Adipose tissue (tissue), 3 donors: ENCODE results near the gene CREB3L4. TPM values are rescaled to one million over a fixed set of nuclear protein-coding genes. Genes with fewer than 3 reads are reported as not detected.

Experiments
- H3K27ac ChIP-seq: one replicate; pipeline ENCODE4 v1.5.1; 2013; ENCODE audit warnings: low read depth, low read length
- WGBS, 3 donors: extraction: QIAGEN DNeasy Blood & Tissue Kit; methylation state at CpG; one replicate each; pipeline ENCODE4 v1.1.7; 2013; 5-methylcytosine and 5-hydroxymethylcytosine counted together
- polyA plus RNA-seq, 3 donors: library from polyadenylated mRNA; stranded (reverse); fragments of 200-250 nt; gene quantifications; one replicate each; pipeline ENCODE4 v1.2.3, GENCODE V29; 2013
- donor health status: healthy with polysubstance abuse.
- donor health status: Bipolar disorder and iron deficiency.
- donor health status: healthy.

CREB3L4 gene
- polyA plus RNA-seq, 3 donors, result 10.7 to 12.3 (median 12.1) TPM

GRCh38 chr1:153953859-153954365 lies 13.8 kb upstream of the CREB3L4 start:
- WGBS, 3 donors, result 67 to 74% (median 68%) methylated on average over 4 of the region's 4 CpGs
- no peak overlapping the region for H3K27ac ChIP-seq

- H3K27ac ChIP-seq, result no peak overlapping the region
- 94% methylated on average over 10 of the region's 10 CpGs for WGBS, 3 donors
Measured at GRCh38 chr1:153954826-153955225, 12.9 kb upstream of the CREB3L4 start.

GRCh38 chr1:153956997-153957715 lies 10.5 kb upstream of the CREB3L4 start:
- H3K27ac ChIP-seq, result no peak overlapping the region

GRCh38 chr1:153957744-153958110 lies 10.0 kb upstream of the CREB3L4 start:
- no peak overlapping the region for H3K27ac ChIP-seq
- WGBS, 3 donors, result 0 to 1% (median 0%) methylated on average over 13 of the region's 13 CpGs

More at GRCh38 chr1:153956997-153957715, 10.5 kb upstream of the CREB3L4 start:
- WGBS, 3 donors, result 24 to 30% (median 28%) methylated on average over 6 of the region's 6 CpGs

- 0% methylated on average over 74 of the region's 75 CpGs for WGBS, 3 donors
Measured at GRCh38 chr1:153958111-153958960, 9.4 kb upstream of the CREB3L4 start, which contains the start of gene CRTC2. Gene CRTC2, minus strand, starts transcription at chr1:153958612. Its CDS starts 115 bp downstream, at chr1:153958497.

GRCh38 chr1:153958961-153959260 lies 8.8 kb upstream of the CREB3L4 start:
- peak overlapping the region; percentile 62 for H3K27ac ChIP-seq
- WGBS, 3 donors, result 14 to 22% (median 16%) methylated on average over 4 of the region's 4 CpGs

More at GRCh38 chr1:153958111-153958960, 9.4 kb upstream of the CREB3L4 start, which contains the start of gene CRTC2:
- H3K27ac ChIP-seq, result peak within 1 kb of the TSS; percentile 62

- WGBS, 3 donors, result 60 to 71% (median 67%) methylated on average over 3 of the region's 3 CpGs
- H3K27ac ChIP-seq, result no peak overlapping the region
Measured at GRCh38 chr1:153959454-153959853, 8.2 kb upstream of the CREB3L4 start.

- 85 to 98% (median 98%) methylated on average over 11 of the region's 11 CpGs for WGBS, 3 donors
- no peak overlapping the region for H3K27ac ChIP-seq
Measured at GRCh38 chr1:153960206-153960605, 7.5 kb upstream of the CREB3L4 start.

- WGBS, 3 donors, result 76 to 77% (median 77%) methylated on average over 4 of the region's 4 CpGs
- H3K27ac ChIP-seq, result no peak overlapping the region
Measured at GRCh38 chr1:153961421-153961820, 6.3 kb upstream of the CREB3L4 start.

GRCh38 chr1:153962088-153963029 lies 5.3 kb upstream of the CREB3L4 start:
- peak overlapping the region; percentile 69 for H3K27ac ChIP-seq
- WGBS, 3 donors, result 40 to 50% (median 49%) methylated on average over 16 of the region's 16 CpGs

GRCh38 chr1:153963030-153963849 lies 4.5 kb upstream of the CREB3L4 start, which contains the start of gene SLC39A1:
Gene SLC39A1, minus strand, starts transcription at chr1:153963537. Its CDS starts 822 bp downstream, at chr1:153962715.
- peak within 1 kb of the TSS; percentile 83 for H3K27ac ChIP-seq
- WGBS, 3 donors, result 0 to 1% (median 0%) methylated on average over 53 to 54 of the region's 54 CpGs

GRCh38 chr1:153963850-153964331 lies 3.8 kb upstream of the CREB3L4 start:
- peak overlapping the region; percentile 83 for H3K27ac ChIP-seq
- 0 to 6% (median 2%) methylated on average over 22 of the region's 22 CpGs for WGBS, 3 donors

GRCh38 chr1:153968000-153968363 lies 280 bp downstream of the CREB3L4 start:
- WGBS, 3 donors, result 0 to 1% (median 1%) methylated on average over 8 of the region's 8 CpGs
- no peak overlapping the region for H3K27ac ChIP-seq

- 5 to 11% (median 9%) methylated on average over 13 of the region's 13 CpGs for WGBS, 3 donors
- H3K27ac ChIP-seq, result no peak overlapping the region
Measured at GRCh38 chr1:153968408-153968807, 706 bp downstream of the CREB3L4 start.

- H3K27ac ChIP-seq, result no peak overlapping the region
- WGBS, 3 donors, result 88 to 95% (median 90%) methylated on average over 2 of the region's 2 CpGs
Measured at GRCh38 chr1:153968972-153969371, 1.3 kb downstream of the CREB3L4 start.

- WGBS, 3 donors, result 56 to 90% (median 83%) methylated on average over 2 of the region's 2 CpGs
- no peak overlapping the region for H3K27ac ChIP-seq
Measured at GRCh38 chr1:153970346-153970745, 2.6 kb downstream of the CREB3L4 start.

GRCh38 chr1:153973071-153973470 lies 5.4 kb downstream of the CREB3L4 start:
- WGBS, 3 donors, result 93 to 98% (median 95%) methylated on average over 3 of the region's 3 CpGs
- no peak overlapping the region for H3K27ac ChIP-seq
